Right renal pelvis (tissue), 4 donors: ENCODE data around the gene SAG. TPM values are rescaled to one million over a fixed set of nuclear protein-coding genes. Genes with fewer than 3 reads are reported as not detected.

Experiments used
- DNase-seq, 4 donors: peaks; one replicate each; pipeline ENCODE4 v3.0.0-alpha.2; 2013; ENCODE audit warnings: low read depth in 4 of 4, low spot score in 3 of 4, missing footprints in 1 of 4
- polyA plus RNA-seq, 4 donors: library from polyadenylated mRNA; unstranded; fragments of 120-200 nt; gene quantifications; one replicate each; pipeline ENCODE4 v1.2.1, GENCODE V29; 2013; ENCODE audit not compliant: insufficient read length in 4 of 4

SAG gene
- polyA plus RNA-seq = under 1 TPM; 0.07 to 0.10 (median 0.08) TPM

DNA sequence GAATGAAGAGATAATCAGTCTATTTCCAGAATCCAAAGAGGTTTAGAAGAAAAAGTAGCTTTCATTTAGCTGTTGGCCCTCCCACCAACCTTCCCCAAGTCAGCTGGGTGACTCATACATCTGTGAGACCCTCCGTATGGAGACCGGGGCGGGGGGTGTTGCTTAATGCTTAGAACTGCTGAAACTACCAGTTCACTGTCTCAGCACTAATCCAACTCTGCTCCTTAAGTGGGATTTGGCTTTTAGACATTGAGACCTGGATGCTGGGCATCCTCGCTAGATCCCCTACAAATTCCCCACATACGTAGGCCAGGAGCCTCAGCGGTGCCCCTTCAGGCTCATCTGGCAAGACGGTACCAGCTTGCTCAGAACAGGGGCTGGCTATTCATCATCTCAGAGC lies at the start of gene SAG:
Gene SAG, plus strand, starts transcription at position 252 of the 400 bp plus-strand sequence. CDS start 1,374 bp downstream, outside the sequence.
- DNase-seq = no peak

DNA sequence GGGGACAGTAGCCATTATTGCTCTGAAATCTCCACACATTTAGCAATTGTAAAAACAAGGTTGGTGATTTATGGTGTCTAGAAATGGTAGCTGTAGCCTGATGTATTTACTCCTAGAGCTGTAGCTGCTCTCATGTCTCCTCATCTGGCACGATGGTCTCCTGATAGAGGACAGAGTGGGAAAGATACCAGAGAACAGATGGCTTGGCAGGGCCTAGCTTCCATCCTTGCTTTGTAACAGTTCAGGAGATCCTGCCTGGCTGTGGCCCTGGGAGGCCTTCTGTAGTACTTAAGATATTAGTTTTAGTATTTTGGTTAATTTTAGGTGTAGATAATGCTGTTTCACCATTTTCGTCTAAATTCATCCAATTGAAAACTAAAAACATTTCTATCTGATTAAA lies 49.4 kb upstream of the SAG start:
- no peak for DNase-seq

DNA sequence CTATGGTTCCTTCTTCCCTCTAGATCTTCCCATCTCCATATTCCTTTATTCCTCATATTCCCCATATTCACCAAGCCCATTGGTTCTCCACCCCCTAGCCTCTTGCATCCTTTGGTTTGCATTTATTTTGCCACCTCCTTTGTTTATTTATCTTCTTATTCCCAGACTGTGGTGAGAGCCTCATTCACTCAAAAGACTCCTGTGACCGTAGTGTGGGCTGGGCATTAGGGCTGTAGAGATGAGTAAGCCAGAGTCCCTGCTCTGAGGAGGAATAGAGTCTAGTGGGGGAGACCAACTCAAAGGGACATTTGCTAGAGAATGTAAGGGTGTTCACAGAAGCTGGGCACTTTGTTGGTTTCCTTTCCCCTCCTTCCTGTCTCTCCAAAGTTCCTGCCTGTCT lies 47.9 kb upstream of the SAG start:
- no peak for DNase-seq

DNA sequence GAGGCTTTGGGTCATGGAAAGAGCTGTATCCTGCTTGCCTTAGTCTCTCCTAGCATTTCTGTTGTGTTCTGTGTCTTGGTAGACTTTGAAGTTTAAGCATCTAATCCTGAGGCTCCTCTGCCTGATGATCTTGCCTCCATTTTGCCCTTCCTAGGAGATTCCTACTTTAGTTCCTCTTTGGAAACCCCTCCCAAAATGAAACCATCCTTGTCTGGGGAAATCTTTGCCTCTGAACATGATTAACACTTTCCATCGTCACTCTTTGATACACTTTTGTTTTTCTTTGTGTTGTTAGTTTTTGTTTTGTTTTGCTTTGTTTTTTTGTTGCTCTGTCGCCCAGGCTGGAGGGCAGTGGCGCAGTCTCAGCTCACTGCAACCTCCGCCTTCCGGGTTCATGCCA lies 47.0 kb upstream of the SAG start:
- DNase-seq = no peak

DNA sequence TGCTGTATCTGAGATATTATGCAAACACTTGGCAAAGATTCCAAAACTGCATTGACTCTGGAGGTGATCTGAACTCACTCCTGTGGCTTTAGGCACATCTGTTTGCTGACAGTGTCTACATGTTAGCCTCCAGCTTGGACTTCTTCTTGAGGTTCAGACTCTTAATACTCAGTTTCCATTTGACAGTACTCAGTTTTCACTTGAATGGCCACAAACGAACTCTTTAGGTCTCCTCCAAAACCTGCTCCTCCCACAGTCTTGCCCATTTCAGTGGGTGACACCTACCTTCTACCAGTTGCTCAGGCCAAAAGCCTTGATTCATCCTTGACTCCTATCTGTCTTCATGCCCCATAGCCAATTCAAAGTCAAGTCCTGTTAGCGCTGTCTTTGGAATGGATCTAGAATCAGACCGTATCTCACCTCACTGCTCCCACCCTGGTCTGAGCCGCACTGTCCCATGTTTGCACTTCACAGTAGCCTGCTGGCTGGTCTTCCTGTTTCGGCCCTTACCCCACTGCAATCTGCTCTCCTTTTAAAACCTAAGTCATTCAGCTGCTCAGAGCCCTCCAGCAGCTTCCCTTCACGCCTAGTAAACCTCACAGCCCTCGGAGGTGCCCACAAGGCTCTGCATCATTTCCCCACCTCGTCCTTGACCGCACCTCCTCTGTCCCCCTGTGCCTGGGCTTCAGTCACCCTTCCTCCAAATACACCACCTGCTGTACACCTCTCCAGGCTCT lies 45.6 kb upstream of the SAG start:
- no peak for DNase-seq

DNA sequence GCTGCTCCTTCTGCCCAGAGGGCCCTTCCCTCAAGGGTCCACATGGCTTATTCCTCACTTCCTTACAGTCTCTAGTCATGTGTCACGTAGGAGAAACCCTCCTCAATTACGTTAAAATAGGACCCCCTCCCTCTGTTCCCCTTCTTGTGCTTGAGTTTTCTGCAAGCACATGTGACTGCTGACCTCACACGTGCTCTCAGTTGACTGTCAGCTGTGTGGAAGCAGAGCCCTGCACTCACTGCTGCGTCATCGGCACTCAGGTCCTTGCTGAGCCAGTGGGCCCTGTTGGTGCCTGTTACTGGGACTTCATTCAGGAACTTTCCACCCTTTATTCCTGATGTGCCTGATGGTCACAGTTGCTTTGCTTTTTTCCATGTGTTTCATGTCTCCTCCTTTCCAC lies 45.1 kb upstream of the SAG start:
- DNase-seq = no peak

DNA sequence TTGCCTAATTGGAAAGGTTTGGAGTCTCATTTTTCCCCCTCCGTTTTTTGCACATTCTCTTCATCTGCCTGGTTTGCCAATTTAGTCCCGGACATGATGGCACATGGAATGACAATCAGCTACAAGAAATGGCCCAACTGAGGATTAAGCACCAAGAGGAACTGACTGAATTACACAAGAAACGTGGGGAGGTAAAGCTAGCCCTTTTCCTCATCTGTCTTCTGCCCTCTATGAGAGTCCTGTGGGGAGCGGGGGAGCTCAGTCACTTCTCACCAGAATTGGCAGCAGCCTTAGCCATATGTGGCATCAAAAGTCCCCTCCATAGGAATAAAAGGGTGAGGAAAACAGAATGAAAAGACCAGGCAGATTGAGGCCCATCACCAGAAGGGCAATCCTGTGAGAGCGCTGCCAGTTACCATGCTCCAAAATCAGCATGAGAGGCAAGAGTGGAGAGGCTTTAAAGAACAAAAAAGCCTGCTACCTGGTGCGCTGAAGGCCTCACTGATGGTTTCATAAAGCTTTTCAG lies 44.5 kb upstream of the SAG start:
- DNase-seq = no peak

DNA sequence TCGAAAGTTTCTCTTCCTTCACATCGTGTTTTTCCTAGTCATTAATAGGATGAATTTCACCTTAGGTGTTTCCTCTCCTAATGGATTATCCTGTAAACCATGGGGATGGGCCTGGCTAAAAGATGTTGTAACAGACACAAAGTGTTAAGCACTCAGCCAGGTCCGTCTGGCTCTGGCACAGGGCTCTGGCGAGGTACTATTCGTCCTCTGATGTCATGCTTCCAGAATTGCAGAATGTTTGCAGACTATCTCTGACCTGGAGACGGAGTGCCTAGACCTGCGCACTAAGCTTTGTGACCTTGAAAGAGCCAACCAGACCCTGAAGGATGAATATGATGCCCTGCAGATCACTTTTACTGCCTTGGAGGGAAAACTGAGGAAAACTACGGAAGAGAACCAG lies 42.9 kb upstream of the SAG start:
- DNase-seq = no peak

DNA sequence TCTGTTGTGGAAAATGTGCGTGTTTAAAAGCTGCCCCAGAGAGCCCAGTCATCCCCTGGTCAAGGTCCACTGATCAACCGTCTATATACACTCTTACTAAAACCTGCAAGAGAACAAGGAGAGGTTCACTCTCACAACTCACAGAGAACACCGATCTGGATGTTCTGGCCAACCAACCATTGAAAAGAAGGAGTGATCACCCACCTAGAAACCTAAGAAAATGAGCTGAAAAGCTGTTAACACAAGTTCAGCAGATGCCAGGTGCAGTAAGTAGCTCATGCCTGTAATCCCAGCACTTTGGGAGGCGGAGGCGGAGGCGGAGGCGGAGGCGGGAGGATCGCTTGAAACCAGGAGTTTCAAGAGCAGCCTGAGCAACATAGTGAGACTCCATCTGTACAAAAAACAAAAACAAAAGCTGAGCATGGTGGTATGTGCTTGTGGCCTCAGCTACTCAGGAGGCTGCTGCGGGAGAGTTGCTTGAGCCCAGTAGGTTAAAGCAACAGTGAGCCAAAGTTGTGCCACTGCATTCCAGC lies 41.7 kb upstream of the SAG start:
- DNase-seq = no peak

DNA sequence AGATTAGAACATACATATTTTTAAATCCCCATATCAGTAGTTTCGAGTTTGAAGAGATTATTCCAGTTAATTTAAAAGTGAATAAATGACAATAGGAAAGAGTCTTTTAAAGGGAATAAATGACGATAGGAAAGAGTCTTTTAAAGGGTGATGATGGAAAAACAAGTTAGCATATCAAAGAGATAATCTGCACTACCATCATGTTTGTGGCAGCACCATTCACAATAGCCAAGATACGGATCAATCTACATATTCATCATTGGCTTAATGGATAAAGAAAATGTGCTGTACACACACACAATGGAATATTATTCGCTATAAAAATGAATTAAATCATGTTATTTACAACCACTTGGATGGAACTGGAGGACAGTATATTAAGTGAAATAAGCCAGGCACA lies 41.1 kb upstream of the SAG start:
- no peak for DNase-seq

DNA sequence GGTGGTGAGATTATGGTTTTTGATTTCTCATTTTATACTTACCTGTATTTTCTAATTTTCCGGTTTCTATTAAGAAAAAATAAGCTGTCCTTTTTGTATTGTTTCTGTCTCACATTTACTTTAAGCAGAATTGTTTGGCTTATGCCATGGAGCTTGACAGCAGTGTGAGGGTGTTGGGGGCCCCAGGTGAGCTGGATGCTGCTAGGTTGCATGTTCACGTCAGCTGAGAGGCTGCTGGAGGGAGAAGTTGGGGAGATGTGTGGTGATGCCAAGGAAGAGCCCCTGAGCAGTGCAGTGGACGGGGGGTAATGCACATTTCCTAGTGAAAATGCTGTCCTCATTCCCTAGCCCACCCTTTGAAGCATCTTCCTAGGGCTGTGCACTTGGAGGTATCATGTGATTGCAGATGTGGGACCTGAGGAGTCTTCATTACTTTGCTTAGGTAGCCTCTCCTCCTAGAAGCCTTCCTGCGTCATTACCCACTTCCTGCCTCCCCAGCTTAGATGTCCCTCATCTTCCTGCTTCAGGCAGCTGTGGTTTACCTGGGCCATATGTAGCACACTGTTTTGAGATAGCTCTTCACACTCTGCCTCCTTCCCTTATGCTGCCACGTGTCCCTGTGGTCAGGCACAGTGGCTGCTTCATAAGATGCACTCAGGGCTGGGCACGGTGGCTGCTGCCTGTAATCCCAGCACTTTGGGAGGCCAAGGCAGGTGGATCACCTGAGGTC lies 39.9 kb upstream of the SAG start:
- no peak for DNase-seq

DNA sequence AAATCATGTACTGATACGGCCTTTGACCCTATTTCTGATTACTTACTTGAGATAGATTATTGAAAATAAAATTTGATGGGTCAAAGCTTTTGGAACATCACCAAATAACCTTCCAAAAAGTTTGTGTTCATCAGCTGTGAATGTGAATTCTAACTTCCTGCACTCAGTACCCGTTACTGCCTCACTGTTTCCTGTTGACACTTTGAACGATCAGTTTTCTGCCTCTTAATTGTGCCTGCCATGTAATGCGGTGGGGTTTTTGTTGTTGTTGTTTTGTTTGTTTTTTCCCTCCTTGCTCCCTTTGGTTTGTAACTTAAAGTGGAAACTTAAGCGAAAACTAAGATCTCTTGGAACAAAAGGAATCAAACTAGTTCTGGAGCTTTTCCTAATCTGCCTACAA lies 37.2 kb upstream of the SAG start:
- no peak for DNase-seq

DNA sequence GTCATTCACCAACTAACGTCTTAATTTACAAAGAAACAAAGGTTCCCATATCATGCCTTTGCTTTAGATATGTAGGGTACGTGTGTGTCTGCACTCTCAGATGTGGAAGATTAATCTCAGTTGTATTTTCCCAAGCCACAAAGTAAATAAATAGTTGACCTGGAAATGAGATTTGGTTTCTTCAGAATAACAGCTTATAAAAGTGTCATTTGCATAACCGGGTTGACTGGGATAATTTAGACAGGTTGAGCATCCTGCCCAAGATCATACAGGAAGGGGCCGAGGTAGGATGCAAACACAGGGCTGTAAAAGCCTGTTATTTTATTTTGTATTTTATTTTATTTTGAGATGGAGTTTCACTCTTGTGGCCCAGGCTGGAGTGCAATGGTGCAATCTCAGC lies 36.7 kb upstream of the SAG start:
- DNase-seq = no peak

DNA sequence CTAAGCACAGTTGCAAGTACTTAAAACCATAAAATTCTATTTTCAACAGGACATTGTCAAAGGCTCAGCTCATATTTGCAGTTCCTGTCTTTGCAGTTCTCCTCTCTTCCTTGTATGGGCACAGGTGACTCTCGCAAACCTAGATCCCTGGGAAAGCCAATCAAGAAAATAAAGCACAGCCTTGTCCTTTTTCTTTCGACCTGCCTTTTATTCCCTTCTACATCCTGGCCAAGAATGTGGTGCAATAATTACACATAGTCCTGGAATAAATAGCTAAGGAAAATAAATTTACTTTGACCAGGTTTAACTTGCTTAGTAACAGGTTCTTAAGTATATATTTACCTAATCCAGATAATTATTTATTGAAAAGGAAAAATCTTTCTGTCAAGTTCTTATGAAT lies 35.9 kb upstream of the SAG start:
- DNase-seq = no peak

DNA sequence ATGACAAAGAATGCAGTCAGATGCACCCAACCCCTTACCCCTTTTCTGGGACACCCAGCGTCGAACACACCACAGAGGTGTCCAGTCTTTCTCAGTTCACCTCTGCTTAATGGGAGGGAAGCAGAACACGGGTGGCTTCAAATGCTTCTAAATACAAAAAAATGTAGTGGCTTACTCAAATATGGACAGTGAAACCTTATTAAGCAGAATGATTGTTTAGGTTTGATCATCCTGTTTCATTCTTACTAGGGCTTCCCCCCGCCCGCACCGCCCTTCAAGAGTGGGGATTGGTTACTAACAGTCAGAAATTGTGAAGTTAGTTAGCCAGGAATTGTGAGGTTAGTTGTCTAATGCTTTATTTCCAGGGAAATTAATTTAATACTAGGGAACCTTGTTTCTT lies 34.5 kb upstream of the SAG start:
- DNase-seq = no peak

DNA sequence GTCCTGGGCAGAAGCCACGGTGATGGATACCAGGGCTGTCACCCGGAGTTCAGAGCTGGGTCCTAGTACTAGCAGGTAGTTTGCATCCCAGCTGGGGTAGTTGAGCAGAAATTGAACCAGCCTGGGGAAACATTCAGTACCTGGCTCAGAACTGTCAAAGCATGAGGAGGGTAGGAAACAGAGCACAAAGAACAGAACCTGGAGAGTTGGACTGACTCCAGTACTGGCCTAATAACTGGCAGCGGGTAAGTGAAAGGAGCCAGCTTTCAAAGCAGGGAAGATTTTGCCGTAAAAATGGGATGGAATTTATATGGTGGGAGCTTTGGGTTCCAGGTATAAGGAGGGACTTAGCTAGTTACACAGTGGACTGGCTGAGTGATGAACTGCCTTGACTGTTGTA lies 32.4 kb upstream of the SAG start:
- no peak for DNase-seq

DNA sequence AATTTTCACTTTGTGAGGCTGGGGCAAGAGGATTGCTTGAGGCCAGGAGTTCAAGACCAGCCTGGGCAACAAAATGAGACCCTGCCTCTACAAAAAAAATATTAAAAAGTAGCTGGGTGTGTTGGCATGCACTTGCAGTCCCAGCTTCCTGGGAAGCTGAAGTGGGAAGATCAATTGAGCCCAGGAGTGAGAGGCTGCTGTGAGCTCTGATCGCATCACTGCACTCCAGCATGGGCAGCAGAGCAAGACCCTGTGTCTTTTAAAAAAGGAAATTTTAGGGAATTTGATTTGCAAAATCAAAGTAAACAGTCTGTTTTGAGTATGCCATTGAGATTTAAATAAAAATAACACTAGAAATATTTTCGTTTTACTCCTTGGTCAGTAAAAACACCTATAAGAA lies 28.7 kb upstream of the SAG start:
- no peak for DNase-seq

DNA sequence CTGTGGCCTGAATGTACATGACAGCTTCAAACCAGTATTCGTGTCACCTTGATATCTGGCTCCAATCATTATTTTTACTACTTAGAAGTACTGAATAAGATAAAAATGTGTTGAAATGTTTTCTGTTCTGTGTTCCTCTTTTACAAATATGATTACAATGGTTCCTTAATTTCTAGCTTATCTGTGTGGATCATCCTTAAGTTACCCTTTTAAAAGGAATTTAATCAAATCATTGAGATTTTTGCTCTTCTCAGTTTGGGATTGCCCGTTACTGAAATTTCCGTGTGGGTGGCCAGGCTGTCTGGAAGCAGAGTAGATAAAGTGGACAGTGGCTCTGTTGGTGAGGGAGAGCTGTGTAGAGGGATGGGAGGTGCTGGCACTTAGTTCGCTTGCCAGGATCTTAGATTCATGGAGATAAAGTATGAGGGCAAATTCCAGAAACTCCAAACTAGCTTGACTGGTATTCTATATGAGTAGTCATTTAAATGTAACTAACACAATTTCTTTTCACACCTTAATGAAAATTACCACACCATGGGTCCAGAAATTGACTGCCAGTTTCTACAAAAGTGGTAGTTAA lies 27.4 kb upstream of the SAG start:
- no peak for DNase-seq

DNA sequence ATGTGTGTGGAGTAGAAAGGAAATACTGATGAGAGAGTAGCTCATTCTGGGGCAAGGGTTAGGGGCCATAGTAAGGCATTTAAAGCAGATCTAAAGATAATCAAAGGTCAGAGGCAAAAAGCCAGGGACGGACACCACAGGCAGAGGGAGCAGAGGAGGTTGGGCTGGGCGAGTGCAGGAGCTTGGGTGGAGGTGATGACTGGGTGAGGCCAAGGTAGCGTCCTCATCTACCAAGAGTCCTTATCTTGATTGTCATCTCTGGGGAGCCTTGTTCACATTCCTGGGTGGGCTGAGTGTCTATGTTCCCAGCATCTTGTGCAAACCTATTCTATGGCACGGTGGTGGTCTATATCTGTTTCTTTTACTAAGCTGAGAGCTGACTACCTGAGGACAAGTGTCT lies 26.1 kb upstream of the SAG start:
- DNase-seq = no peak

DNA sequence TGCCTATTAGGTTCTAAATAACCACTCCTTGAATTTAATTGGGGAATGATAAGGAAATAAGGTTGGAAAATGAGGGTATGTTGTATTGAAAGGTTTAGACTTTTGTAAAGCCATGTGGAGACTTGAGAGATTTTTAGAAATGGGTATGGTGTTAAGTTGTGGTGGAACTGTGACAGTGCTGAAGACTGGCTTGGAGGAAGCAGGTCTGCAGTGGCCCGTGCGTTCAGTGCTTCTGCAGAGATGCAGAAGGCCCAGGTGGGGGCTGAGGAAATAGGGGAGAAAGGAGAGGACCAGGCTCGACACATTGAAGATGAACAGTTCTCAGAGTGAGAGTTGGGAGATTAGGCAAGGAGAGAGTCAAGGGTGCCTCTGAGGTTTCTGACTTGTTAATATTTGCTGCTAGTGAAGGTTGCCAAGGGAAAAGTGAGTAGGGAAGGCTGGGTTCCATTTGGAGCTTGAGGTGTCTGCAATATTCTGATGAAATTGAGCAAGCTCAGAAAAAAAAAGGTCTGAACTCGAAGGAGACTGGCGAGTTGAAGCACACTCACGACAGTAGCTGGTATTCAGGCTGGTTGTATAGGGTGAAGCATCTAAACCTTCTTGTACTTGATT lies 25.5 kb upstream of the SAG start:
- no peak for DNase-seq

DNA sequence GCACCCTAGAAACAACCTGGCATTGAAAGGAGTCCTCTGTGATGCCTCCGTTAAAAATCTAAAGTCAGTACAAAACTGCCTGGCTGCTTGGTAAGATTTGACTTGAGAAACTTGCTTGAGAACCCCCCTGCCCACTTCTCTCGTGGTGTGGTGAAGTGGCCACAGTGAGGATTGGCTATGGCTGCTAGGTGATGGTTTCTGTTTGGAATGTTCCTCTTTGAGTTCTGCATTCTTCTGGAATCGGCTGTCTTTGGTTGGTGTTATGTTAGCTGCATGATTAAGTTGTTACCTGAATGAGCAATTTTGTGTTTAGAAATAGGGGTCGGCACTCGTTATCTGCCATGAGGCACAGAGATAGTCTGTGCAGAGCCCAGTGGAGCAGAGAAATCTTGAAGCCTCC lies 21.7 kb upstream of the SAG start:
- DNase-seq = no peak
